Amniotic stem cell (primary cell): ENCODE results near the gene ADCY7.

Experiments
- DNase-seq: peaks from one replicate; lab custom pipeline; 2025; lab: John Stamatoyannopoulos, UW

The ADCY7 gene

DNA sequence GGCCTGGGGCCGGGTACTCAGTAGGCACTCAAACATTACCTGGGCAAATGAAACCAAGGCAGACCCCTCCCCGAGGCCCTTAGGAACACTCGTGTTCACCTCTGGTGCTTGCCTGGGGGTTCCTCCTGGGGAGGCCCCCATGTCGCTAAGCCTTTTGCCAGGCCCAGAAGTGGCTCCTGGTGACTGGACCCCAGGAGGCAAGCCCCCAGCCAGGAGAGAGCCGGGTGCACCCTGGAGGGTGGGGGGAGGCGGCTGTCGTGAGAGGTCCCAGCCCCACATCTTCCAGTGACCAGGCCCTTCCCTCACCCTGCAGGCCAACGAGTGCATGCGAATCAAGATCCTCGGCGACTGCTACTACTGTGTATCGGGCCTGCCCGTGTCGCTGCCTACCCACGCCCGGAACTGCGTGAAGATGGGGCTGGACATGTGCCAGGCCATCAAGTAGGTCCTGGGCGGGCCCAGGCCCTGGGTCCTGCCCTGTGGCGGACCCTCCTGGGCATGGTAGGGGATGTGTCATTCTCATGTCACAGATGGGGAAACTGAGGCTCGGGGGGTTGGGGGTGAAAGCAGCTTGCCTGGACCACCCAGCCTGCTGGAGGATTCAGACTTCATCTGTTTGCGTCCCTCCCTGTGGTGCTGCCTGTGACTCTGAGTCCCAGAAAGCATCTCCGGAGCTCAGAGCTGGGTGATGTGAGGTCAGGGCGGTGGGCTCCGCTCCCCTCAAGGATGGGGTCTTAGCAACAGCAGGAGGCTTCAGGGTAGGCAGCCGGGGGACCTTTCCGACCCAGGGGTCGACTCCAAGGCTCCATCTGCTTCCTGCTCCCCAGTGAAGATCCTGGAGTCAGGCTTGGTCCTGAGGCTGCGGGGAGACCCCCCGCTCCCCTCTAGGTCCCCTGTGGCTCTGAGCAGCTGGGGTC lies 32.5 kb downstream of the ADCY7 start:
- DNase-seq = no peak

DNA sequence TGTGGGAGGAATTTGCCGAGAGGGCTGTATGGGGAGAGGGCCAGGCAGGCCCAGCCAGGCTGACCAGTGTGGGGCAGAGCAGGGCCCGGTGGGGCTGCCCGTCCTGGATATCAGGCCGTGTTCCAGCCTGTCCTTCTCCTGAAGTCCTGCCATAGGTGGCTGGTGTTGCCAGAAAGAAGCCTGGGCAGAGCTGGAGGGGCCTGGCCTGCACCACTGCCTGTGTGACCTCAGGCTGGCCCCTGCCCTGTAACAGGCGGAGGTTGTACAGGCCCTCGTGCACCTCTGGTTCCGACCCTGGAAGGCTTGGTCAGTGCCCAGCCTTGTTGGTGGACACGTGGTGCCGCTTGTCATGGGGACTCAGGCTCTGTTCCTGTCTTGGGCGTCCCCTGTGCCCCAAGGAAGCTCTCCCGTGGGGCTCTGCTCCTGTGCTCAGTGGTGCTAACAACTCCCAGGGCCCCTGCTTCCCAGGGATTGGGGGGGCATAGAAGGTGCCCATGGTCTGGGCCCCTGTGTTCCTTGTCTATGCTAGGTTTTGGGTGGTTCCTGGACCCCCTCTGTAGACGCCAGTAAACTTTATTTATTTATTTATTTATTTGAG lies 33.3 kb downstream of the ADCY7 start:
- no peak for DNase-seq

DNA sequence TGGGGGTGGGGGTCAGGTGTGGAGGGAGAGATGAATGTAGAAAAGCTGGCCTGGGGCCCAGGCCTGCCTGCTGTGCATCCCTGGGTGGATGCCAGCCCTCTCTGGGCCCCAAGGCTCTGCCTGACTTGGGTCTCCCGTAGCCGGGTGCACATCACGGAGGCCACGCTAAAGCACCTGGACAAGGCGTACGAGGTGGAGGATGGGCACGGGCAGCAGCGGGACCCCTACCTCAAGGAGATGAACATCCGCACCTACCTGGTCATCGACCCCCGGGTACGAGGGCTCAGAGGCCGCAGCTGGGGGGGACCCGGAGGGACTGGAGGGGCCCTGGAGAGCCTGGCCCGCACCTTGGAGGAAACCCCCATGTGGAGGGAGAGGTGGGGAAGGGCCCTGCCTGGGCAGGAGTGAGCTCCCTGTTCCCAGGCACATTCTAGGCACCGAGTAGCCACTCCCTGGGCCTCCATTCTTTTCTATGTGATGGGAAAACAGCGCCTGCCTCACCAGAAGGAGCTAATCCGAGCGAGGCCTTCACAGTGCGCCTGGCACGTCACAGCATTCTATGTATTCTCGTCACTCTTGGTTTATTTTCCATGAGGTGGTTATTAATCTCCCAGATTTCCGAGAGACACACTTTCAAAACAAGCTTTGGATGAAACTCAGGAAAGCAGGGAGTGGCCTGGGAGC lies 34.7 kb downstream of the ADCY7 start:
- DNase-seq = no peak

DNA sequence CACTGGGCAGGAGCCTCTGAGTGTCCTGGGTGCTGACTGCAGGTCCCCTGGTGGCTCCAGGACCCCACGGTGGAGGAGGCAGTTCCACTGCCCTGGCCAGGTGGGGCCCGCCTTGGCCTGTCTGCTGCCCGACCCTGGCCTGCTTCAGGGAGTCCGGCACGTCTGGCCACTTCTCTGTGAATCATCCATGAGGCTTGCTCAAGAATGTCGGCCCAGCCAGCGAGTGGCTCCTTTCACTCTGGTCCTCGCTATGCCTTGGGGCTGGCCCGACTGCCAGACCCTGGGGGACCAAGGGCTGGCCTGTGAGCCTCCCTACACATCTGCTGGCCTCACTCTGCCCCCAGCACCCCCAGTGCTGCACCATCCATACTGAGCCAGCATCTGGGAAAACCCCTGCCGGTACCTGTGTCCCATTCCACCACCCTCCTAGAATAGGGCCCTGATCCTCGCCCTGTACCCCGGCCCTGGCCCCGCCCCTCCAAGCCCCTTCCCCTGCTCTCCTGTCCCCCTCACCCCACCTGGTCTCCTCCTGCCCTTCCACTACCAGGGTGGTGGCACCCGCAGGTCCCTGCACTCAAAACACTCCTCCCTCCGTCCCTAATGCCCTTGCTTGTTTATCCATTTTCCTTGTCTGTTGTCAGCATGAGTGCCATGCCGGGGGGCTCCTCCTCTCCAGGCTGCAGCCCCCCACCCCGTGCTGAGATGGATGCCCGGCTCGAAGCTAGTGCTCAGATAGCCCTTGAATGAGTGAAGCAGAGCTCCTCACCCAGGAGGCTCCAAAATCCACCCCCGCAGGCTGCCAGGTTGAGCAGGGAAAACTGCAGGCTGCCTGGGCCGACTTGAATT lies 35.5 kb downstream of the ADCY7 start:
- no peak for DNase-seq

DNA sequence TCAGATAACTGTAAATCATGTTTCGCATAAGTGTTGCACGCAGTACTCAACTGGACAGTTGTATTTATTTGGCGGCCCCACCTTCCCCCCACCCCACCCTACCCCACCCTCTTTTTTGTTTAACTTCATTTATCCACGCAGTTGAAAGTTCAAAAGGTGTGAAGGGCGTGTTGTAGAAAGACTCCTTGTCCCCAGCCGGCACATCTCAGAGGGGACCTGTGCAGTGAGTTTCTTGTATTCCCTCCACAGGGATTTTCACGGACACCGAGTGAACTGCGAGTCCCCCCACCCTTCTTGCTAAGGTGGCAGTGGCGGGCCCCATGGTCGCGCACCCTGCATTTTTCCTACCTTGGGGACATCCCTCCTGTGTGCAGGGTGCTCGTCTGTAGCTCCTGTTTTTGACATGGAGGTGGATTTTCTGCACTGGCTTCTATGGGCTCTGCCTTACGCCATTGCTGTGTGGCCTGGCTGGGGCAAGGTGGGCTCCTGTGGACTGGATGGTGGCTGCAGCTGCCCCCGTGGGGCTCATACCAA lies 36.2 kb downstream of the ADCY7 start:
- no peak for DNase-seq

DNA sequence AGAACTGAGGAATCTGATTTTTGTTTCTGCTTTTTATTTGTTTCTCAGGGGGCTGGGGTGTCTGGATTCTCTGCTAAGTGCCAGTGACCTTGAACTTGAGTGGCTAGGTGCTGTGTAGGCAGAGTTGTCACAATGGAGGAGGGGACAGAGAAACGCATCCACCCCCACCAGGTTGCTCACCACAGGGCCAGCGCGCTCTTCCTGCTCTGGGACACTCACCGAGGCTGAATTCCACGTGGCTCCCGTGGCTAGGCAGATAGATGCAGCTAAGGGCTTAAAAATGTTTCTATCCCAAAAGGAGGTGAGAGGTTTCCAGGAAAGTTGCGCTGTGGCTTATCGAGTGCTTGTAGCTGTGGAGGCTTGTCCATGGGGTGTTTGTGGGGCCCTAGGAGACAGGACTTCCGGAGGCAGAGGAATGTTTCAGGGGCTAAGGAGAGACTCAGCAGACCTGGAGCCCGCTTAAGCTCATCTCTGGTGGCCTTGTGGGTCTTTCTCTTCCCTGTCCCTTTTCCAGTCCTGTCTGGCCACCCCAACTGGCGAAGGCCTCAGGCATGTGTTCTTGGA lies 36.8 kb downstream of the ADCY7 start:
- DNase-seq = no peak

DNA sequence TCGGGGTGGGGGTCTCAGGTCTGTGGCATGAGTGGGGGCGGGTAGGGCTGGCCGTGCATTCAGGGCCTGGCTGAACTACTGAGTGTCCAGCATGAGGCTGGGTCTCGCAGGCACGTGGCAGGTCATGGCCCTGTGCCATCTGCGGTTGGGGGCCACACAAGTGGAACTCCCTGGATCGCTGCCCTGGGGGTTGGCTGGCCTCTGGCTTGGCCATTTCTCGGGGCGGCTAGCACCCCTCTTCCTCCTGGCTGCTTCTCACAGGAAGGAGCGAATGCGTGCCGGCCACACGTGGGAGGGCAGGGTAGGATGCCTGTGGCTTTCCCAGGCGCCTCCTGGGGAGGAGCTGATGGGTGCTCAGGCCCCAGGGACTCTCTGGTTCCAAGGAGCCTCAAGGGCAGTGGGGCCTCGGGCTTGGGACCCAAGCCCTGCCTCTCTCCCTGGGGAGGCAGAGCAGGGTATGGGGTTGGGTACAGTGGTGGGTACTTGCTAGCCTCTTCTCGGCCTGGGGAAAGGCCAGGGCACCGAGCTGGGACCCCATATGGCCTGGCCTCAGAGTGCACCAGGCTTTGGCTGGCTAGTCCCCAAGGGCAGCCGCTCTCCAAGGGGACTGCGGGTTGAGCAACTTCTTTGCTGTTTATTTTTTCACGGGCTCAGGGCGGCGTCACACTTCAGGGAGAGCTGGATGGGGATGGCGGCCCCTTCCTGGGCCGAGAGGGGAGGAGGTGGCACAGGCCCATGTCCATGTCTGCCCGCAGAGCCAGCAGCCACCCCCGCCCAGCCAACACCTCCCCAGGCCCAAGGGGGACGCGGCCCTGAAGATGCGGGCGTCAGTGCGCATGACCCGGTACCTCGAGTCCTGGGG lies 37.5 kb downstream of the ADCY7 start:
- no peak for DNase-seq

DNA sequence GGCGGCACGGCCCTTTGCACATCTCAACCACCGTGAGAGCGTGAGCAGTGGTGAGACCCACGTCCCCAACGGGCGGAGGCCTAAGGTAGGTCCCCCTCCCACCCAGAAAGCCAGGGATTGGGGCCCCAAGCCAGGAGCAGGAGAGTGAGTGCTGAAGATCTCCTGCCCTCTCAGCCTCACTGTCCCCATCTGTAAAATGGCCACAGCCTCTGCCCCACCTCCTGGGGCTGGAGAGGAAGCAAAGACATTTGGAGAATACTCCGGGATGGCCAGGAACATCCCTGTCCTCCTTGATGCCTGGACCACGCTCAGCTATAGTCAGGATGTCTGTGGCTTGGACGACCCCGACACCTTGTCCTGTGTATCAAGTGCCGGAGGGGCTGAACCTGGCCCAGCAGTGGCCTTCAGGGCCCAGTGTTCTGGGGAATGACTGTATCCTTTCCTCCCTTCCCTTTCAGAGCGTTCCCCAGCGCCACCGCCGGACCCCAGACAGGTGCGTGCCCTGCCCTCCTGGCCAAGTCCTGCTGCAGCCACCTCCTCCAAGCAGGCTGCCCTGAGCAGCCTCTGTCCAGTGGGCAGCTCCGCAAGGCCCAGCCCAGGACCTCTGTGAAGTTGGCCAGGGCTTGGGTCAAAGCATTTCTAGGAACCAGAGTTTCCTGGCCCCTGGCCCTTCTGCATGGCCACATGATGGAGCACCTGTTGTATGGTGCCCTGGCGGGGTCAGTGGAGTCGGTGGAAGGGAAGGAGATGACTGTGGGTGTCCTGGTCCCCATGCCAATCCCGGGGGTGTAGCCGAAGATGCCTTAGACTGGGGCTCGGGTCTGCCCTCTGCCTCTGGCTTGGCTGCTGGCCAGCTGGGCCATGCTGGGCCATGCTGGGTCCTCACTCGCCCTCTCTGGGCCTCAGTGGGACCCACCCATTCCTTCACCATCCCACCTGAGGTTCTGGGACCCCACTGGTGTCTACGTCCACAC lies 38.4 kb downstream of the ADCY7 start:
- DNase-seq = no peak

DNA sequence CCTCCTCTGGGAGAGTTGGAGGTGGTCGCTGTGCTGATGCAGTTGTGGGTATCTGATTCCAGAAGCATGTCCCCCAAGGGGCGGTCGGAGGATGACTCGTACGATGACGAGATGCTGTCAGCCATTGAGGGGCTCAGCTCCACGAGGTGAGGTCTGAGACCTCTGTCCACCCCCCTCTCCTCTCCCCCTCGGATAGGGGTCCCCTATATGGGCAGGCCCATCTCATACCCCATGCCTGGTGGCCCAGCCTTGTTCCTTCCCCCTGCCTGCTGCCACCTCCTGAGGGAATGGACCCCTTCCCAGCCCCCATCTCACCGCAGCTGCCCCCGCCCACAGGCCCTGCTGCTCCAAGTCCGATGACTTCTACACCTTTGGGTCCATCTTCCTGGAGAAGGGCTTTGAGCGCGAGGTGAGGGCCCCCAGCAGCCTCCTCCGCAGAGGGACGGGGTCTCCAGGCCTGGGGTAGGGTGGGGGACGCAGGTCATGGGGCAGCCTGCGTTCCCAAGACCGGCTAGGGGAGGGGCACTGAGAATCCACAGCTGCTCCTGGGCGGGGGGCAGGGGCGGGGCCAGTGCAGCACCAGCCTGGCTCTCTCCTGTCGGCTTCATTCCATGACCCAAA lies 39.2 kb downstream of the ADCY7 start:
- DNase-seq = no peak

DNA sequence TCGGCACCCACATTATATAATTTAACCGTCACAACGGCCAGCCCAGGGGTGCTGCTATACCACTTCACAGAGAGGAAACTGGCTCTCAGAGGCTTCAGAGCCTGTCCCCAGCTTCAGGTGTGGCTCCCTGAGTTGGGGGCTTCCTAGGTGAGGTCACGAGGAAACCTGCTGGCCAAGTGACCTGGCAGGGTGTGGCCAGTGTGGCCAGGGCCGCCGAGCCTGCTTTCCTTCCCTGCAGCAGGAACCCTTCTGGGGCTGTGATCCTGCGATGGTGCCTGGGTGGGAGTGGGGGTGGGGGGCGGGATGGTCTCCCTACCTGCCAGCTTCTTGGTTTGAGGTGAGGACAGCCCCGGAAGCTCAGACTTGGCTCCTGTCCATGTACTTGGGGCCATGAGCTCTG lies 39.9 kb downstream of the ADCY7 start:
- no peak for DNase-seq

DNA sequence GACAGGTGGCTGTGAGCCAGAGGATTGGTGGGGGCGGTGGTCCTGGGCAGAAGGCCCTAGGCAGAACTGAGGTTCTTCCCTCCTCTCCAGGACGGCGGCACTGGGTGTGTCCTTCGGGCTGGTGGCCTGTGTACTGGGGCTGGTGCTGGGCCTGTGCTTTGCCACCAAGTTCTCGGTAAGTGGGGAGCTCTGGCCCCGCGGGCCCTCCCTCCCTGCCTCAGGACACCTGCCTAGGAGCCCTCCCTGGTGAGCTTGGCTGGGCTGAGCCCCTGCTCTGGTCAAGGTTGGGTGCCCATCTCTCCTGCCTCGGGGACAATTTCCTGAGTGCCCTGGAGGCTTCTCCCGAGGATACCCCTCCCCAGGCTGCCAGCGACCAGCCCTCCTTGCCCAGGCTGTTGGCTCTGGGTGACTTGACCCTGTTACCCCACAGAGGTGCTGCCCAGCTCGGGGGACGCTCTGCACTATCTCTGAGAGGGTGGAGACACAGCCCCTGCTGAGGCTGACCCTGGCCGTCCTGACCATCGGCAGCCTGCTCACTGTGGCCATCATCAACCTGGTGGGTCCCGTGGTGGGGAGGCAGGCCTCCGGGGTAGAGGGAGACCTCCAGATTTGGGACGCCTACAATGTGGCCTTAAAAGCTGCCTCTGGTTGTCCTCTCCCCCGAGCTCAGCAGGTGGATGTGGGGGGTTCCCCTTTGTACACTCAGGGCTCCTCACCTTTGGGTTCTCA lies 42.0 kb downstream of the ADCY7 start:
- DNase-seq = no peak

DNA sequence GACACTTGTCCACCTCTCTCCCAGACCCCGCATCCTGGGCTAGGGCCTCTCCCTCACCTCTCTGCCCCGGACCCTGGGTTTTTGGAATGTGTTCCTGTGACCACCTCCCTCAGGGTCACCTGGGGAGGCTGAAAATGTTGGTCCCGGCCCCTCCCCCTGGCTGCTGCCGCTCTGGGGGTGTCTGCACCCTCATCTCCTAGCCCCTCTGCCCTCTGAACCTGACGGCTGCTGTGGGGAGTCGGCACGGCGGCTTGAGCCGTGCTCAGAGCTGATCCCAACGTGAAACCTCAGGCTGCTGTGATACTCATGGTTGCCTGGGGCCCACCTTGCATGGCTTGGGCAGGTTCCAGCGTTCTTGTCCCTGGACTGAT lies 42.8 kb downstream of the ADCY7 start:
- no peak for DNase-seq

DNA sequence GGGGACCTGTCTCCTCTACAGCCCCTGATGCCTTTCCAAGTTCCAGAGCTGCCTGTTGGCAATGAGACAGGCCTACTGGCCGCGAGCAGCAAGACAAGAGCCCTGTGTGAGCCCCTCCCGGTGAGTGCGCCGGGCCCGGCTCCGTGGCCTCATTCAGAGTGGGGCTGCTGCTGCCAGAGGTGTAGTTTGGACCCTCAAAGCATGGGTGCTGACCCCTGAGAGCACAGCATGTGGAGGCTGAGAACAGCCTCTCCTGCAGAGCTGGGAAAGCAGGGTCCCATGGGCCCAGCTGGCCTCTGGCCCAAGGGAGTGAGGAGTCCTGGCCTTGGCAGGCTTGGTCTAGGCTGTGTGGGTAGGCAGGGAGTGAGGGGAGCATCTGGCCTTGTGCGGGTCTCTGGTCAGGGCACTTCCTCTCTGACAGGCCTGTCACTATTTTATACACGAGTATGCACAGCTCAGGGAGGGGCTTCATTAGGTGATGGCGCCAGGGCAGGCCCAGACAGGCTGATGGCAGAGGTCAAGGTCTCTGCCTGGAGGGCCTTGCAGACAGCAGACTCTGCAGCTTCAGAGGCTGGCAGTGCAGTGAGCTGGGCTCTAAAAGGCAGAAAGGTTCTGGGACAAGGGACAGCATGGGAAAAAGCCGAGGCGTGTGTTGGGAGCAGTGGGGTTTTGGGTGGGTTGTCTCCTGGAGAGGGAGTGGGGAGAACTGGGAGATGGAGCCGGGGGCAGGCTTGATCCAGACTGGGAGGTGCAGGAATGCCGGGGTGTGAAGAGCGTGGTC lies 43.4 kb downstream of the ADCY7 start:
- no peak for DNase-seq

DNA sequence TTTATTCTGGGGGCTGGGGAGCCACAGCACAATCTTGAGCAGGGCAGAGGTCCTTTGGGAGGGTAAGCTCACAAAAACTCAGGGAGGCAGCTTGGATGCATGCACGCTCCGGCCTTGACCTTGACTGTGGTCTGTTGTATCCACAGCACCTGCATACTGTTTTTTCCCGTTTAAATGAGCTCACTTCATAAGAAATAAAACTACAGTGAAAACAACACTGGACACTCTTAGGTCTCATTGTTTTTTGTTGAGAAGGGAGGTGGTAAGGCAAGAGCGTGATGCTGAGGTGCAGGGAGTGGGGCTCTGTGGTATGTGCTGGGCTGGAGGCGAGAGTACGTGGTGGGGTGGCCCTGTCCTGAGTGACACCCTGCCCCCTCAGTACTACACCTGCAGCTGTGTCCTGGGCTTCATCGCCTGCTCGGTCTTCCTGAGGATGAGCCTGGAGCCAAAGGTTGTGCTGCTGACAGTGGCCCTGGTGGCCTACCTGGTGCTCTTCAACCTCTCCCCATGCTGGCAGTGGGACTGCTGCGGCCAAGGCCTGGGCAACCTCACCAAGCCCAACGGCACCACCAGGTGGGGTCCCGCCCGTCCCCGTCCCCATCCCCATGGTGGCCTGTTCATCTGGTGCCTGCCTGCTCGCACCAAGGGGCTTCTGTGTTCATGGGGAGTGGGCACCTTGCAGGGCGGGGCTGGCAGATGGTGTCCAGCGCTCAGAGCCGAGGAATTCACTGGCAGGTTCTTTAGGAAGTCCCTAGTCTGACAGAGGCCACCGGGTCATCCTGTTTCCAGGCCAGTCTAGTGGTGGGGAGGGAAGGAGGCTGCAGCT lies 44.2 kb downstream of the ADCY7 start:
- no peak for DNase-seq

DNA sequence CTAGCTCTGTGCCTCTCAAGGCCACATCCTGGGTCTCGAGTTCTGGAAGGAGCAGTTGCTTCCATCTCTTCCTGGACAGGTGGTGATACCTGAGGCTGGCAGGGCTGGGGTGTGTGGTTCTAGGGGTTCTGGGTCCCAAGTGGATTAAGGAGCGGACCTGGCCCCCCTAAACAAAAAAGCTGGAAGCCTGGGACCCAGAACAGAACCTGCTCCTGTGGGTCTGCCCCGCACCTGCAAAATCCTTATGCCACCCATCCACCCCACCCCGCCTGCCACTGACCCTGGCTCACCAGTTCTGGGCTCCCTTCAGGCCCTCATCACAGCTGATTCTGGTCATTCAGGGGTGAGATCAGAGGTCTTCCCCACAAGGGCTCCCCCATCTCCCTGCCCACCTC lies 44.8 kb downstream of the ADCY7 start:
- DNase-seq = no peak

DNA sequence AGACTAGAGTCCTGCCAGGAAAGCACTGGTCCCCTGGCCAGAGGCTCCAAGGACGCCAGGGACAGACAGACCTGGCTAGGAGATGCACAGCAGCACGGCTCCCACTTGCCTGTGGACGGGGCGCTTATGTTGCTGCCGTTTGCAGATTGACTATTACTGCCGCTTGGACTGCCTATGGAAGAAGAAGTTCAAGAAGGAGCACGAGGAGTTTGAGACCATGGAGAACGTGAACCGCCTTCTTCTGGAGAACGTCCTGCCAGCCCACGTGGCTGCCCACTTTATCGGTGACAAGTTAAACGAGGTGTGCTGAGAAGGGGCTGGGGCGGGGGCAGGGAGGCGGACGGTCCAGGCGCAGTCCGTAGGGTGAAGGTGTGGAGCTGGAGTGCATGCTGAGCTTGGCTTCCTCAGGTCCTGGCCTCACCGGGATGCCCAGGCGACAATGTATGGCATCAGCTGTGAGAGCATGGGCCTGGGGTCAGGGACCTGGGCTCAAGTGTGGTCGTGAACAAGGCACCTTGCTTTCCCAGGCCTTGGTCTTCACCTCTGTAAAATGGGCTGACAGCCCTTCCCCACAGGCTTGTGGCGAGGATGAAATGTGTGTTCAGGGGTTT lies 45.6 kb downstream of the ADCY7 start:
- no peak for DNase-seq
